Measurements from ENCODE around the gene ACSM4. TPM values are rescaled to one million over a fixed set of nuclear protein-coding genes. Genes with fewer than 3 reads are reported as not detected.
"Not testable (repeated sequence)": the region's sequence is repeated elsewhere in the genome, so short reads cannot be mapped to it uniquely, and the experiment has no call there.

The ACSM4 gene
- polyA plus RNA-seq, 2 of the 4 experiments (the other 2 are of a cell fraction): not detected

DNA sequence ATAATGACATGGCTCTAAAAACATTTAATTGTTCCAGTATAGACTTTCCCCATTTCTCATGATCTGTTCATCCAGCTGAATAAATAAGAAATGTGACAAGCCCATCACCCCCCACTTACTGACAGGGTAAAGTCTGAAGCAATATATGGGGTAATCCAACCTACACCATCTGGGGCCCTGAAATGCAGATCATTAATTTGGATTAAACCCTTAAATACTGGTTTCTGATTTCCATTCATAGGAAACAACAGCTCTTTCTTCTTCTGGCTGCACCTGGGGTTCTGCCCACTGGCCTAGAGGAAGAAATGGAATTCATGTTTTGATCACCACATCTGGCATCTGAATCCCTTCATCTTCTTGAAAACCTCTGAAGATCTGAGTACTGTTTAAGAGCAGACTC is 39.3 kb upstream of the ACSM4 start:
- ATAC-seq: no peak

DNA sequence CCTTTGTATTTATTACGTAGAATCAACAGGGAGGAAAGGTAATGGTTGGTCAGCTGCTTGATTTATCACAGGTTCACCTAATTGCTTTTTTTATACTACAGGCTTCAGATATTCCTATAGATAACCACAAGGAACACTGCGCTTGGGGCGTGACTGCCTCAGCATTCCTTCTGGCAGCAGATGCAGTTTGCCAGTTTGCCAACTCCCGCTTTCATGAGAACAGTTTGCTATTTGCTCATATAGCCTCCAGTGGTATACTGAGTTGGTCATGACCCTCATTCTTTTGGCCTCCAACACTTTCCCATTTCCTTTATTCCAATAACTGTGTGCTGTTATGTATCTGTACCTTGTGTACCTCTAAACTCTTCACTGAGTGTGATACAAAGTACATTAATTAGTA is 38.6 kb upstream of the ACSM4 start:
- no peaks in the 10 kb centered on the region for H3K9me3 ChIP-seq
- FAIRE-seq (no peak), ATAC-seq (no peak), DNase-seq (ENCODE audit: low read depth in 1 of 2, low spot score in 1 of 2) (no peak)
- WGBS (ENCODE audit: missing lambda C conversion rate): 45% methylated on average over 4 of the region's 4 CpGs
- no peak overlapping the region for H3K4me2 ChIP-seq
- ChIA-PET CTCF (no interaction called here), POLR2A (no interaction called here)
- H3K27ac ChIP-seq: no peak overlapping the region
- no peak overlapping the region for H3K4me3 ChIP-seq
- no peaks in the 10 kb centered on the region for H3K4me1 ChIP-seq
- no peak for TF ChIP-seq NPAS2 (CRISPR knock-in tag; IDR thresholded peaks at IDR 0.05; ENCODE audit: borderline replicate concordance)

More for the DNA sequence above, 39.3 kb upstream of the ACSM4 start:
- H3K9me3 ChIP-seq: no peaks in the 10 kb centered on the region
- ChIA-PET CTCF (interaction anchor here (0.7 to 1.0 kb wide), 2 partner anchors 17 to 1838 kb away, joined by 3 read pairs; no protein-coding TSS in a partner anchor), POLR2A (no interaction called here)
- H3K4me1 ChIP-seq: no peaks in the 10 kb centered on the region
- FAIRE-seq (no peak), DNase-seq (ENCODE audit: low read depth in 1 of 2, low spot score in 1 of 2) (no peak)
- TF ChIP-seq, protein P1, sequence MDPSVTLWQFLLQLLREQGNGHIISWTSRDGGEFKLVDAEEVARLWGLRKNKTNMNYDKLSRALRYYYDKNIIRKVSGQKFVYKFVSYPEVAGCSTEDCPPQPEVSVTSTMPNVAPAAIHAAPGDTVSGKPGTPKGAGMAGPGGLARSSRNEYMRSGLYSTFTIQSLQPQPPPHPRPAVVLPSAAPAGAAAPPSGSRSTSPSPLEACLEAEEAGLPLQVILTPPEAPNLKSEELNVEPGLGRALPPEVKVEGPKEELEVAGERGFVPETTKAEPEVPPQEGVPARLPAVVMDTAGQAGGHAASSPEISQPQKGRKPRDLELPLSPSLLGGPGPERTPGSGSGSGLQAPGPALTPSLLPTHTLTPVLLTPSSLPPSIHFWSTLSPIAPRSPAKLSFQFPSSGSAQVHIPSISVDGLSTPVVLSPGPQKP (IDR thresholded peaks at IDR 0.05; ENCODE audit: low read depth, low read length): no peak
- TF ChIP-seq, protein P2, sequence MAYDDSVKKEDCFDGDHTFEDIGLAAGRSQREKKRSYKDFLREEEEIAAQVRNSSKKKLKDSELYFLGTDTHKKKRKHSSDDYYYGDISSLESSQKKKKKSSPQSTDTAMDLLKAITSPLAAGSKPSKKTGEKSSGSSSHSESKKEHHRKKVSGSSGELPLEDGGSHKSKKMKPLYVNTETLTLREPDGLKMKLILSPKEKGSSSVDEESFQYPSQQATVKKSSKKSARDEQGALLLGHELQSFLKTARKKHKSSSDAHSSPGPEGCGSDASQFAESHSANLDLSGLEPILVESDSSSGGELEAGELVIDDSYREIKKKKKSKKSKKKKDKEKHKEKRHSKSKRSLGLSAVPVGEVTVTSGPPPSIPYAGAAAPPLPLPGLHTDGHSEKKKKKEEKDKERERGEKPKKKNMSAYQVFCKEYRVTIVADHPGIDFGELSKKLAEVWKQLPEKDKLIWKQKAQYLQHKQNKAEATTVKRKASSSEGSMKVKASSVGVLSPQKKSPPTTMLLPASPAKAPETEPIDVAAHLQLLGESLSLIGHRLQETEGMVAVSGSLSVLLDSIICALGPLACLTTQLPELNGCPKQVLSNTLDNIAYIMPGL (CRISPR knock-in tag; IDR thresholded peaks at IDR 0.05; ENCODE audit: borderline replicate concordance): no peak
- TF ChIP-seq HDAC2 (IDR thresholded peaks at IDR 0.05): no peak
- TF ChIP-seq, protein P3, sequence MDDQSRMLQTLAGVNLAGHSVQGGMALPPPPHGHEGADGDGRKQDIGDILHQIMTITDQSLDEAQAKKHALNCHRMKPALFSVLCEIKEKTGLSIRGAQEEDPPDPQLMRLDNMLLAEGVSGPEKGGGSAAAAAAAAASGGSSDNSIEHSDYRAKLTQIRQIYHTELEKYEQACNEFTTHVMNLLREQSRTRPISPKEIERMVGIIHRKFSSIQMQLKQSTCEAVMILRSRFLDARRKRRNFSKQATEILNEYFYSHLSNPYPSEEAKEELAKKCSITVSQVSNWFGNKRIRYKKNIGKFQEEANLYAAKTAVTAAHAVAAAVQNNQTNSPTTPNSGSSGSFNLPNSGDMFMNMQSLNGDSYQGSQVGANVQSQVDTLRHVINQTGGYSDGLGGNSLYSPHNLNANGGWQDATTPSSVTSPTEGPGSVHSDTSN (IDR thresholded peaks at IDR 0.05): no peak
- TF ChIP-seq HOXA7 (CRISPR knock-in tag; IDR thresholded peaks at IDR 0.05): no peak
- no peak for TF ChIP-seq KDM5A (IDR thresholded peaks at IDR 0.05)
- no peak for TF ChIP-seq MAZ (IDR thresholded peaks at IDR 0.05; ENCODE audit: borderline replicate concordance, low read depth, low read length)
- no peak for TF ChIP-seq JUNB (IDR thresholded peaks at IDR 0.05)
- TF ChIP-seq RCOR1 (IDR thresholded peaks at IDR 0.05; ENCODE audit: low read depth, low read length): no peak
- H3K4me2 ChIP-seq: no peak overlapping the region
- H3K4me3 ChIP-seq: no peak overlapping the region
- no peak overlapping the region for H3K27ac ChIP-seq

DNA sequence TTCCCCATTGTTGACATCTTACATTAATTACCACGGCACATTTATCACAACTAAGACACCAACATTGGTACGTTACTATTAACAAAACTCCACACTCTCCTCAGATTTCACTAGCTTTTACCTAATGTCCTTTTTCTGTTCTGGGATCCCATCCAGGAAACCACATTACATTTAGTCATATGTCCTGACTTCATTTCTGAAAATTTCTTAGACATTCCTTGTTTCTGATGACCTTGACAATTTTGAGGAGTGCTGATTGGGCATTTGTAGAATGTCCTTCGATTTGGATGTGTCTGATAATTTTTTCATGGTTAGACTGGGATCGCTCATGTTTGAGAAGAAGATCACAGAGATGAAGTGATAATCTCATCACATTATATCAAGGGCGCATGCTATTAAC is 34.6 kb upstream of the ACSM4 start:
- ChIA-PET CTCF (no interaction called here), POLR2A (no interaction called here)
- H3K9me3 ChIP-seq: no peaks in the 10 kb centered on the region
- H3K27ac ChIP-seq: no peak overlapping the region
- H3K4me2 ChIP-seq: no peak overlapping the region
- ATAC-seq (no peak), DNase-seq (ENCODE audit: low read depth in 1 of 2, low spot score in 1 of 2) (no peak), FAIRE-seq (no peak)
- H3K4me3 ChIP-seq: no peak overlapping the region
- 35% methylated on average over 5 of the region's 5 CpGs for WGBS (ENCODE audit: missing lambda C conversion rate)
- TF ChIP-seq POLR2A (IDR thresholded peaks at IDR 0.05; ENCODE audit: low read length): no peak
- peak; percentile 78 for TF ChIP-seq MAFK (IDR thresholded peaks at IDR 0.05; ENCODE audit: partially characterized antibody)
- no peaks in the 10 kb centered on the region for H3K4me1 ChIP-seq

DNA sequence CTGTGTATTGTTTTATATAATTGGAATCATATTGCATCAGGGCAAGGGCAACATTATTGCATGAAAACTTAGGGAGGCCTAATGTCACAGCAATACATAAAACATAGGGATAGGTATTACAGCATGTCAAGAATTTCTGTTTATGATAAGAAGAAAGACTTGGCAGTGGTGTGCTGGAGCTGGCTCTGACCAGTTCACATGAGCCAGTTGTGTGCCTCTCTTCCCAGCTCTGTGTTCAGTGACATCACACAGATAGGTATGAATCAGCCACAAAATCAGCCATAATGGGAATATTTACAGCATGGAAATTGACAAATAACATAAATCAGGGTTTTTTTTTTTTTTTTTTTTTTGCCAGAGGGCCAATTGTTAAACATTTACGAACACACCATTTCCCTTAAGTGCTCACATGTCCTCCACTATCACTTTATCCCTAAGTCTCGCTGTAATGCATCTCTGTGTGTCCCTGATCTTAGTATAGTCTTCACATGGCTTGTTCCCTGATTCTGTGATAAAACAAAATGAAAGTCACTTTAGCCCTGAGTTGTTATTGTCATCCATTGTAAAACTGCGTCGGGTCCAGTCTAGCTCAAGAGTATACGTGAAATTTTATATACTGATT is 31.9 kb upstream of the ACSM4 start:
- no peak for DNase-seq (ENCODE audit: low read depth in 1 of 2, low spot score in 1 of 2)
- no peaks in the 10 kb centered on the region for H3K4me1 ChIP-seq
- 25% methylated on average over 5 of the region's 5 CpGs for WGBS (ENCODE audit: missing lambda C conversion rate)
- no peak overlapping the region for H3K4me3 ChIP-seq
- no peak for FAIRE-seq
- no peak for TF ChIP-seq CBX2 (IDR thresholded peaks at IDR 0.05; ENCODE audit: borderline replicate concordance, low read depth)
- TF ChIP-seq MAZ (IDR thresholded peaks at IDR 0.05; ENCODE audit: borderline replicate concordance, low read depth, low read length): no peak
- no peak for TF ChIP-seq ZSCAN20 (CRISPR knock-in tag; IDR thresholded peaks at IDR 0.05)
- no peak for TF ChIP-seq SREBF2 (IDR thresholded peaks at IDR 0.05)
- TF ChIP-seq HOXB5 (CRISPR knock-in tag; IDR thresholded peaks at IDR 0.05): no peak
- no peak for TF ChIP-seq KDM5A (IDR thresholded peaks at IDR 0.05)
- TF ChIP-seq, protein P4, sequence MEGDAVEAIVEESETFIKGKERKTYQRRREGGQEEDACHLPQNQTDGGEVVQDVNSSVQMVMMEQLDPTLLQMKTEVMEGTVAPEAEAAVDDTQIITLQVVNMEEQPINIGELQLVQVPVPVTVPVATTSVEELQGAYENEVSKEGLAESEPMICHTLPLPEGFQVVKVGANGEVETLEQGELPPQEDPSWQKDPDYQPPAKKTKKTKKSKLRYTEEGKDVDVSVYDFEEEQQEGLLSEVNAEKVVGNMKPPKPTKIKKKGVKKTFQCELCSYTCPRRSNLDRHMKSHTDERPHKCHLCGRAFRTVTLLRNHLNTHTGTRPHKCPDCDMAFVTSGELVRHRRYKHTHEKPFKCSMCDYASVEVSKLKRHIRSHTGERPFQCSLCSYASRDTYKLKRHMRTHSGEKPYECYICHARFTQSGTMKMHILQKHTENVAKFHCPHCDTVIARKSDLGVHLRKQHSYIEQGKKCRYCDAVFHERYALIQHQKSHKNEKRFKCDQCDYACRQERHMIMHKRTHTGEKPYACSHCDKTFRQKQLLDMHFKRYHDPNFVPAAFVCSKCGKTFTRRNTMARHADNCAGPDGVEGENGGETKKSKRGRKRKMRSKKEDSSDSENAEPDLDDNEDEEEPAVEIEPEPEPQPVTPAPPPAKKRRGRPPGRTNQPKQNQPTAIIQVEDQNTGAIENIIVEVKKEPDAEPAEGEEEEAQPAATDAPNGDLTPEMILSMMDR (IDR thresholded peaks at IDR 0.05): no peak
- TF ChIP-seq RNF2 (IDR thresholded peaks at IDR 0.05; ENCODE audit: borderline replicate concordance, low read depth): no peak
- no peak for TF ChIP-seq HDAC2 (IDR thresholded peaks at IDR 0.05)
- TF ChIP-seq GATA3 (IDR thresholded peaks at IDR 0.05; ENCODE audit: borderline replicate concordance): no peak
- no peak for TF ChIP-seq PHF8 (IDR thresholded peaks at IDR 0.05; ENCODE audit: borderline replicate concordance, low read depth)
- no peak for TF ChIP-seq RARB (CRISPR knock-in tag; IDR thresholded peaks at IDR 0.05)
- no peak for TF ChIP-seq ZNF302 (CRISPR knock-in tag; IDR thresholded peaks at IDR 0.05)
- 0 out of 6 replicates have a peak, but pooled peaks of 1 of the 2 experiments have one; percentile 43 for ATAC-seq
- POLR2A ChIA-PET: interaction anchor here (0.7 kb wide), 1 partner anchor 465 kb away, joined by 3 read pairs; no protein-coding TSS in a partner anchor
- CTCF ChIA-PET: interaction anchor here (0.6 kb wide), 1 partner anchor 23 kb away, joined by 6 read pairs; no protein-coding TSS in a partner anchor
- no peak overlapping the region for H3K27ac ChIP-seq
- no peak overlapping the region for H3K4me2 ChIP-seq
- no peaks in the 10 kb centered on the region for H3K9me3 ChIP-seq

DNA sequence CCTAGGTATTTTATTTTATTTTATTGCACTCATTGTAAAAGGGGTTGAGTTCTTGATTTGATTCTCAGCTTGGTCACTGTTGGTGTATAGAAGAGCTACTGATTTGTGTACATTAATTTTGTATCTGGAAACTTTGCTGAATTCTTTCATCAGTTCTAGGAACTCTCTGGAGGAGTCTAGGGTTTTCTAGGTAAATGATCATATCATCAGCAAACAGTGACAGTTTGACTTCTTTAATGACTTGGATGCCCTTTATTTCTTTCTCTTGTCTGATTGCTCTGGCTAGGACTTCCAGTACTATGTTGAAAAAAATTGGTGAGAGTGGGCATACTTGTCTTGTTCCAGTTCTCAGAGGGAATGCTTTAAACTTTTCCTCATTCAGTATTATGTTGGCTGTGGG is 28.4 kb upstream of the ACSM4 start:
- ATAC-seq; H3K27ac ChIP-seq; H3K4me3 ChIP-seq; FAIRE-seq; DNase-seq (ENCODE audit: low read depth in 1 of 2, low spot score in 1 of 2); H3K9me3 ChIP-seq; H3K4me1 ChIP-seq; H3K4me2 ChIP-seq; POLR2A ChIA-PET: not testable (repeated sequence)
- CTCF ChIA-PET: interaction anchor here (0.9 kb wide), 1 partner anchor 13 kb away, joined by 3 read pairs; no protein-coding TSS in a partner anchor

Data from A549 (cell line).